CD4-positive, alpha-beta T cell (primary cell): ENCODE results near the gene KRT13. TPM values are rescaled to one million over a fixed set of nuclear protein-coding genes. Genes with fewer than 3 reads are reported as not detected.

Experiments used
- ATAC-seq: fragments of 200-7000 bp; cut with Tn5 transposase; one replicate; pipeline ENCODE4 v1.10.0; 2022; ENCODE audit warnings: mild to moderate bottlenecking; ENCODE audit not compliant: poor library complexity
- CTCF ChIA-PET: fragments of 350-600 bp; sonication (Branson Sonifier 250); formaldehyde crosslinking; loops from one replicate; lab custom pipeline; 2021; ENCODE audit warnings: antibody characterized with exemption, inconsistent platforms; lab: Charles Lee
- POLR2A ChIA-PET: fragments of 350-600 bp; sonication (Branson Sonifier 250); formaldehyde crosslinking; loops from one replicate; lab custom pipeline; 2021; ENCODE audit warnings: antibody characterized with exemption, inconsistent platforms; lab: Charles Lee
- DNase-seq, 14 experiments: peaks; one replicate each; pipeline ENCODE4 v3.0.0-alpha.2; 2013 to 2020; ENCODE audit warnings: mixed read lengths in 2 of 14
- H3K27ac ChIP-seq, 2 donors: one replicate each; pipeline versions ENCODE4 v1.5.1 to v1.7.0; 2013; ENCODE audit warnings: low read length in 2 of 2, low read depth in 1 of 2, mild to moderate bottlenecking in 1 of 2
- H3K27me3 ChIP-seq, 2 experiments: 1 replicate in 1 of 2; 2 replicates in 1 of 2; pipeline versions ENCODE4 v1.6.1 to v1.7.0; 2013; ENCODE audit warnings: low read length in 2 of 2, control low read depth in 1 of 2, mild to moderate bottlenecking in 1 of 2, moderate library complexity in 1 of 2; ENCODE audit not compliant: insufficient read depth in 2 of 2, control insufficient read depth in 1 of 2
- H3K36me3 ChIP-seq: one replicate; pipeline ENCODE4 v1.6.1; 2013; ENCODE audit warnings: low read length, control low read depth; ENCODE audit not compliant: insufficient read depth
- H3K4me1 ChIP-seq: one replicate; pipeline ENCODE4 v1.6.1; 2013; ENCODE audit warnings: low read length, control low read depth; ENCODE audit not compliant: insufficient read depth
- H3K4me3 ChIP-seq: one replicate; pipeline ENCODE4 v1.5.1; 2013; ENCODE audit warnings: mild to moderate bottlenecking, low read length, moderate library complexity
- H3K9me3 ChIP-seq, 2 experiments: 1 replicate in 1 of 2; 2 replicates in 1 of 2; pipeline versions ENCODE4 v1.6.1 to v1.7.0; 2013; ENCODE audit warnings: low read length in 2 of 2, mild to moderate bottlenecking in 2 of 2, control low read depth in 1 of 2, moderate library complexity in 1 of 2; ENCODE audit not compliant: control insufficient read depth in 1 of 2, insufficient read depth in 1 of 2
- H3K27ac Mint-ChIP-seq: one replicate; pipeline ENCODE4 v1.8.0; 2020; ENCODE audit warnings: mixed read lengths
- H3K27me3 Mint-ChIP-seq: one replicate; pipeline ENCODE4 v1.8.0; 2021; ENCODE audit warnings: mixed read lengths
- H3K36me3 Mint-ChIP-seq: one replicate; pipeline ENCODE4 v1.8.0; 2021; ENCODE audit warnings: low read depth, mixed read lengths
- H3K4me1 Mint-ChIP-seq: one replicate; pipeline ENCODE4 v1.8.0; 2021; ENCODE audit warnings: low read depth, mixed read lengths
- H3K4me3 Mint-ChIP-seq: one replicate; pipeline ENCODE4 v1.8.0; 2020; ENCODE audit warnings: mild to moderate bottlenecking, mixed read lengths
- H3K9me3 Mint-ChIP-seq: one replicate; pipeline ENCODE4 v1.8.0; 2020; ENCODE audit warnings: mixed read lengths
- intact Hi-C, 2 experiments: fragments of 100-400 bp; cut with DNase I in 1 of 2; cut with micrococcal nuclease in 1 of 2; formaldehyde crosslinking; loops; one replicate each; pipeline versions ENCODE4 v1.15.1 to v1.9.0; 2023 to 2025; cut with DNase I, micrococcal nuclease
- total RNA-seq, 174 experiments: library from RNA in 2 of 174; stranded (reverse) in 2 of 174; gene quantifications; one replicate each; pipeline ENCODE4 v1.2.3 and lab custom pipeline; 2021 to 2026
- TF ChIP-seq, protein P1 (sequence below): fragments of 200-600 bp; IDR thresholded peaks from one replicate; pipeline ENCODE4 v1.8.0; 2022; ENCODE audit warnings: antibody characterized with exemption, mild to moderate bottlenecking

KRT13 gene
- total RNA-seq, 2 experiments from 2014 or later, result not detected

DNA sequence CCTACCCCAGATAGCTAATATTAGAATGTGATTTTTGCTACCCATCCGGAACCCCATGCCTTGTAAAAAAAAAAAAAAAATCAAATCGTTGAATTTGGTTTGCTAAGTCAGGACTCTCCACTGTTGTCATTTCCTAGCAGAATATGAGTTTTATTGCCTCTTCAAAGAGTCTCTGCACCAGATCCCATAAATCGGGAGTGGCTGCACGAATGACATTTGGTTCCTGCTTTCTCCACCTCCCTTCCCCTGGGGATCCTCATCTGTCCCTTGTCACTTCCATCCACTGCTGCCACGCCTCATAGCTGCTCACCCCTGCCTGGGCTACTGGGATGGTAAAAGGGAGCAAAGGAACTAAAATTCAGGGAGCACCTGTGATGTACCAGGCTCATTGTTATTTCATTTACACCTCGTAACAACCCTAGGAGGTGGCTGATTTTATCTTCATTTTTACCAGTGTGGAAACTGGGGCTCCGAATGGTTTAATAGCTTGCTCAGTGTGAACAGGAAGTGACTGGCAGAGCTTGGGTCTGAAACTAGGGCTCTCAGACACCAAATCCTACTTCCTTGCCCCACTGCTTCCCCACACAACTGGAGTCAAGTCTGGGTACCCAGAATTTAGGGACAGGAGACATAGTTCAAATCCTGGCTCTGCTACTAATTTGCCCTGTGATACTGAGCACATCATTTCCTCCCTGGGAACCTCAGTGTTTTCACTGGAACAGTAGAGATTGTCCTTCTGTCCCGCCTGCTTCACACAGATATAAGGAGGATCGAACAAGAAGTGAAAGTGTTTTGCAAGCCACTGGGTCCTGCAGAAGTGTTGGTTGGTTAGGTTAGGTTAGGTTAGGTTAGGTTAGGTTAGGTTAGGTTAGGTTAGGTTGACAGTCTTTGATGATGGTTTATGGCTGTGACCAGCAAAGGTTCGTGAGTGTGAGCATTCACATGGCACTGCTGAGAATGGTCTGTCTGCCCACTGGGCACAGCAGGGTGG, 15.1 kb downstream of the KRT13 start:
- H3K27ac Mint-ChIP-seq, result no peak overlapping the region

DNA sequence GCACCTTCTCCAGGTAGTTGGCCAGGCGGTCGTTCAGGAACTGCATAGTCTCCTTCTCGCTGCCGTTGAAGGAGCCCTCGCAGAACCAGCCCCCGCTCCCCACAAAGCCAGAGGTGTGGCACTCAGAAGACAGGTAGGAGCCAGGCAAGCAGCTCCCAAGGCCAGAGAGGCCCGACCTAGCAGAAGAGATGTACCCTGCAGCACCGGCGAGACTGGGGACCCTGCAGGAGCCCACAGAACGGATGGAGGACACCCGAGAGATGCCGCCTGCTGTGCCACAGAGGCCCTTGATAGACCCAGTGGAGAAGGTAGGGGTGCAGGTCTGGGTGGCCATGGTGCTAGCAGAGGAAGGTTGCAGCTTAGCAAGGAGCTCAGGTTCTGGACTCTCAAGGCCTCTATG, 15.9 kb downstream of the KRT13 start, which contains the start of gene KRT36:
TSS of gene KRT36 (minus strand) at position 380 of the 400 bp plus-strand sequence. CDS start at position 334, 46 bp downstream.
- H3K4me3 Mint-ChIP-seq, result no peak within 1 kb of the TSS
- peaks cover 0 to 2% of the 10 kb centered on the region in 2 experiments for H3K27me3 ChIP-seq
- H3K9me3 Mint-ChIP-seq, result no peaks in the 10 kb centered on the region
- H3K4me3 ChIP-seq, result no peak within 1 kb of the TSS
- H3K27ac ChIP-seq, result no peak within 1 kb of the TSS
- H3K9me3 ChIP-seq, result no peaks in the 10 kb centered on the region
- H3K4me1 Mint-ChIP-seq, result peaks cover 7% of the 10 kb centered on the region
- TF ChIP-seq, protein P1, sequence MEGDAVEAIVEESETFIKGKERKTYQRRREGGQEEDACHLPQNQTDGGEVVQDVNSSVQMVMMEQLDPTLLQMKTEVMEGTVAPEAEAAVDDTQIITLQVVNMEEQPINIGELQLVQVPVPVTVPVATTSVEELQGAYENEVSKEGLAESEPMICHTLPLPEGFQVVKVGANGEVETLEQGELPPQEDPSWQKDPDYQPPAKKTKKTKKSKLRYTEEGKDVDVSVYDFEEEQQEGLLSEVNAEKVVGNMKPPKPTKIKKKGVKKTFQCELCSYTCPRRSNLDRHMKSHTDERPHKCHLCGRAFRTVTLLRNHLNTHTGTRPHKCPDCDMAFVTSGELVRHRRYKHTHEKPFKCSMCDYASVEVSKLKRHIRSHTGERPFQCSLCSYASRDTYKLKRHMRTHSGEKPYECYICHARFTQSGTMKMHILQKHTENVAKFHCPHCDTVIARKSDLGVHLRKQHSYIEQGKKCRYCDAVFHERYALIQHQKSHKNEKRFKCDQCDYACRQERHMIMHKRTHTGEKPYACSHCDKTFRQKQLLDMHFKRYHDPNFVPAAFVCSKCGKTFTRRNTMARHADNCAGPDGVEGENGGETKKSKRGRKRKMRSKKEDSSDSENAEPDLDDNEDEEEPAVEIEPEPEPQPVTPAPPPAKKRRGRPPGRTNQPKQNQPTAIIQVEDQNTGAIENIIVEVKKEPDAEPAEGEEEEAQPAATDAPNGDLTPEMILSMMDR, result no peak
- no peak for ATAC-seq
- H3K36me3 Mint-ChIP-seq, result no peaks in the 10 kb centered on the region
- H3K27me3 Mint-ChIP-seq, result no peaks in the 10 kb centered on the region
- DNase-seq, result no peak
- intact Hi-C loops, result no loop called here
- no peak within 1 kb of the TSS for H3K27ac Mint-ChIP-seq
- ChIA-PET POLR2A (no interaction called here), CTCF (no interaction called here)
- H3K36me3 ChIP-seq, result no peaks in the 10 kb centered on the region
- H3K4me1 ChIP-seq, result peaks cover 23% of the 10 kb centered on the region

More for the DNA sequence above, 15.1 kb downstream of the KRT13 start:
- H3K27me3 ChIP-seq, result peaks cover 0 to 2% of the 10 kb centered on the region in 2 experiments
- Mint-ChIP-seq H3K36me3 (no peaks in the 10 kb centered on the region), H3K4me3 (no peak overlapping the region), H3K4me1 (peaks cover 7% of the 10 kb centered on the region), H3K27me3 (no peaks in the 10 kb centered on the region), H3K9me3 (no peaks in the 10 kb centered on the region)
- H3K4me1 ChIP-seq, result peaks cover 23% of the 10 kb centered on the region
- H3K27ac ChIP-seq, result no peak overlapping the region
- no peaks in the 10 kb centered on the region for H3K36me3 ChIP-seq
- H3K4me3 ChIP-seq, result no peak overlapping the region
- H3K9me3 ChIP-seq, result no peaks in the 10 kb centered on the region
- POLR2A ChIA-PET, result interaction anchor here (0.8 kb wide), 1 partner anchor 198 kb away, joined by 3 read pairs; no protein-coding TSS in a partner anchor
- TF ChIP-seq, protein P1, result no peak
- CTCF ChIA-PET, result no interaction called here
- no peak for ATAC-seq
- DNase-seq, result peak in 1 of 14 experiments; percentile 25
- intact Hi-C loops, result loop anchor here in 1 of 2 experiments (10.0 kb wide), 1 partner anchor 165 kb away; no protein-coding TSS in a partner anchor

DNA sequence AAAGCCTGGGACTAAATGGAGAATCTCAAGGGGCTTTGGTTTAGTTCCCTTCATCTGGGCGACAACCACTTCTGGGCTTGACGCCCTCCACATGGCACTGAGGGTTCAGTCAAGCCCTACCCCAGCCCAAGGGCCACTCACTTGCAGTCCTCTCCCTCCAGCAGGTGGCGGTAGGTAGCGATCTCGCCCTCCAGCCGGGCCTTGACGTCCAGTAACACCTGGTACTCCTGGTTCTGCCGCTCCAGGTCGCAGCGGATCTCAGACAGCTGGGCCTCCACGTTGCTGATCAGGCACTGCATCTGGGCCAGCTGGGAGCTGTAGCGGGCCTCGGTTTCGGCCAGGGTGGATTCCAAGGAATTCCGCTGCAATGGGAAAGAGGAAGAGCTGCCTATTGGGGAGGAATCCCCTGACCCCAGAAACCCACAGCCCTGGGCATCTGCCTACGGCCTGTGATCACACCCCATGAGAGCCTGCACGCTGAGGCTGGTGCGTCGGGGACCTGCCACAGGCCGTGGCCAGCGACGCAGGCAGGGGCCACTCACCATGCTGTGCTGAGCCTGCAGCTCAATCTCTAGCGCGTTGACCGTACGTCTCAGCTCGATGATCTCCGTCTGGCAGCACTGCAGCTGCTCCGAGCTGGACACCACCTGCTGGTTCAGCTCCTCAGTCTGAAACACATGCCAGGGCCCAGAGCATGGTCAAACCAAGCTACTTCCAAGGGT, 18.4 kb downstream of the KRT13 start:
- TF ChIP-seq, protein P1, result no peak
- Histone ChIP-seq H3K4me3 (no peak overlapping the region), H3K9me3 (no peaks in the 10 kb centered on the region), H3K36me3 (no peaks in the 10 kb centered on the region), H3K27me3 (peaks cover 0 to 2% of the 10 kb centered on the region in 2 experiments), H3K4me1 (peaks cover 12% of the 10 kb centered on the region), H3K27ac (no peak overlapping the region)
- DNase-seq (peak in 8 of 14 experiments; percentile 5 to 47 (median 12)), ATAC-seq (no peak)
- Mint-ChIP-seq H3K27ac (no peak overlapping the region), H3K27me3 (no peaks in the 10 kb centered on the region), H3K9me3 (no peaks in the 10 kb centered on the region), H3K4me3 (no peak overlapping the region), H3K4me1 (no peaks in the 10 kb centered on the region), H3K36me3 (no peaks in the 10 kb centered on the region)
- CTCF ChIA-PET, result no interaction called here
- intact Hi-C loops, result no loop called here
- POLR2A ChIA-PET, result no interaction called here
